ENCODE results near the gene ZDHHC11.
"Not testable (repeated sequence)": the region's sequence is repeated elsewhere in the genome, so short reads cannot be mapped to it uniquely, and the experiment has no call there.

DNA sequence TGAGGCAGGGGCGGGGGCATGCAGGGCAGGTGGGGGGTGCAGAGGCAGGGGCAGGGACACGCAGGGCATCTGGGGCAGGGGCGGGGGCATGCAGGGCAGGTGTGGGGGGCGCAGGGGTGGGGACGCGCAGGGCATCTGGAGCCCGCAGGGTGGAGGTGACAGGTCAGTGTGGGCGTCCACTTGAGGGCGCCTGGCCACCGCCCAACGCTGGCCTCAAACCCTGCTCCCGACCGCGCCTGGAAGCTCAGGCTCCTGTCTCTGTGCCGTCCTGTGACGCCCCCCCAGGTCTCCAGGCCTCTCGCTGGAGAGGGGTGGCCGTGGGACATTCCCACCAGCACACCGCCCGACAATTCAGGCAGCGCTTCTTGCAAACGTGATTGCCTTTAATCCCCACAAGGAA, 6.9 kb downstream of the ZDHHC11 start:
- TF ChIP-seq CTCF, POLR2A (IDR thresholded peaks at IDR 0.05): not testable (repeated sequence)
